GM18505 (cell line): ENCODE measurements around the gene POP4.
A peak's percentile ranks its signal among the peaks of the same experiment; 100 is the strongest.
"Not testable (repeated sequence)": the region's sequence is repeated elsewhere in the genome, so short reads cannot be mapped to it uniquely, and the experiment has no call there.

ENCODE experiments used
- ATAC-seq: cut with Tn5 transposase; IDR thresholded peaks from one replicate; pipeline ENCODE4 v1.9.1; 2021; ENCODE audit not compliant: unreplicated experiment
- POLR2A ChIP-seq: IDR thresholded peaks from 4 replicates; pipeline ENCODE4 v1.6.1; 2011; ENCODE audit warnings: borderline replicate concordance; ENCODE audit not compliant: insufficient read depth, insufficient read length; ENCODE audit errors: extremely low read depth

Gene POP4

DNA sequence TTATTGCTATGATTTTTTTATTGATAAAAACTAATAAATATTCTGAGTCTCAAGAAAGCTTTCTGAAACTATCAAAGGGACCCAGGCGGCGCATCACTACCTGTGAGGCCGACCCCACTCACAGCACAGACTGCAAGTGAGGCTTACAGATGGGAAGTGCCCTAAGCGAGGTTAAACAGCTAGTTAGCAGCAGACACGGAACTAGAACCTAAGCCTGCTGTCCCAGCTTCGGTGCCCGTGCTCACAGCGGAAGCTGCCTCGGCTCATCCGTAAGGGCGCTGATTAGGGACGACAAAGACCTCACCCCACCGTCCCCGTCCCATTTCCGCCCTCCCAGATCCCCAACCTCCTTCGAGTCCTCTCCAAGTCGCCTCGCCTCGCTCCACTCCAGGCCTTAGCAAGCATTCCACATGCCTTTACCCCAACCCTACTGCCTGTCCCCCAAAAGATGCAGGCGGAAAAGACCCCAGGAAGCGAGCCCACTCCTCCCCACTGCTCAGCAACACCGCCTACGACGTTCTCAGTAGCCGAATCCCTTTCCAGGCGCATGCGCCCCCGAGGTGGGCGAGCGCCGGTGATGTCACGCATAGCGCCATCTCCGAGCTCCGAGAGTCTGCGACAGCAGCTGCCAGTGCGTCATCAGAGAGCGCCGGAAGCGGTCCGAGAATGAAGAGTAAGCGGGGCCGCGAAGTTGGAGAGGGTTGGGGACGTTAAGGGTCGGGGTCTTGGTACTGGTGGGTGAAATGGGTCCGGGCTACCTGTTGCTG is at the start of gene POP4:
Gene POP4 (plus strand): TSS at position 631 of the 767 bp plus-strand sequence. CDS start 36 bp downstream, at position 667.
- peak; percentile 69 for ATAC-seq

DNA sequence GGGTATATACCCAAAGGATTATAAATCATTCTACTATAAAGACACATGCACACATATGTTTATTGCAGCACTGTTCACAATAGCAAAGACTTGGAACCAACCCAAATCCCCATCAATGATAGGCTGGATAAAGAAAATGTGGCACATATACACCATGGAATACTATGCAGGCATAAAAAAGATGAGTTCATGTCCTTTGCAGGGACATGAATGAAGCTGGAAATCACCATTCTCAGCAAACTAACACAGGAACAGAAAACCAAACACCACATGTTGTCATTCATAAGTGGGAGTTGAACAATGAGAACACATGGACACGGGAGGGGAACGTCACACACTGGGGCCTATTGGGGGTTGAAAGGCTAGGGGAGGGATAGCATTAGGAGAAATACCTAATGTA is 47.0 kb upstream of the POP4 start:
- ATAC-seq: not testable (repeated sequence)

More for the DNA sequence above, at the start of gene POP4:
- TF ChIP-seq POLR2A: peak; percentile 98

DNA sequence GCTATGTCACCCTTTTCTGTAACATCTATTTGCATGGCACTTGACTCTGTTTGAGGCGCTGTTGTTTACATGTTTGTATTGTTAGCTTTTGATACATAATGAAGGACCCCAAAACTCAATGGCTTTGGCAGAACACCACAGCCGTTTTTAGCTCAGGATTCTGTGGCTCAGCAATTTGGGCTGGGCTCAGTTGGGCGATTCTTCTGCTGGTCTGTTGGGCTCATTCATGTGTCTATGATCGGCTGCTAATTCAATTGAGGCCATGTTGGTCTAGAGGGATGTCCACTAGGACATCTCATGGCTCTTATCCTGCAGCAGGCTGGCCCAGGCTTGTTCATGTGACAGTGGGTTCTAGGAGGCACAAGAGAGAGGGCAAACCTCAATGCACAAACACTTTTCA is 46.3 kb upstream of the POP4 start:
- no peak for ATAC-seq
- no peak for TF ChIP-seq POLR2A

- TF ChIP-seq POLR2A: no peak
- ATAC-seq: no peak
Measured at GRCh38 chr19:29560313-29561075, 45.6 kb upstream of the POP4 start.

GRCh38 chr19:29561601-29562000 is 44.5 kb upstream of the POP4 start:
- TF ChIP-seq POLR2A: no peak
- no peak for ATAC-seq

DNA sequence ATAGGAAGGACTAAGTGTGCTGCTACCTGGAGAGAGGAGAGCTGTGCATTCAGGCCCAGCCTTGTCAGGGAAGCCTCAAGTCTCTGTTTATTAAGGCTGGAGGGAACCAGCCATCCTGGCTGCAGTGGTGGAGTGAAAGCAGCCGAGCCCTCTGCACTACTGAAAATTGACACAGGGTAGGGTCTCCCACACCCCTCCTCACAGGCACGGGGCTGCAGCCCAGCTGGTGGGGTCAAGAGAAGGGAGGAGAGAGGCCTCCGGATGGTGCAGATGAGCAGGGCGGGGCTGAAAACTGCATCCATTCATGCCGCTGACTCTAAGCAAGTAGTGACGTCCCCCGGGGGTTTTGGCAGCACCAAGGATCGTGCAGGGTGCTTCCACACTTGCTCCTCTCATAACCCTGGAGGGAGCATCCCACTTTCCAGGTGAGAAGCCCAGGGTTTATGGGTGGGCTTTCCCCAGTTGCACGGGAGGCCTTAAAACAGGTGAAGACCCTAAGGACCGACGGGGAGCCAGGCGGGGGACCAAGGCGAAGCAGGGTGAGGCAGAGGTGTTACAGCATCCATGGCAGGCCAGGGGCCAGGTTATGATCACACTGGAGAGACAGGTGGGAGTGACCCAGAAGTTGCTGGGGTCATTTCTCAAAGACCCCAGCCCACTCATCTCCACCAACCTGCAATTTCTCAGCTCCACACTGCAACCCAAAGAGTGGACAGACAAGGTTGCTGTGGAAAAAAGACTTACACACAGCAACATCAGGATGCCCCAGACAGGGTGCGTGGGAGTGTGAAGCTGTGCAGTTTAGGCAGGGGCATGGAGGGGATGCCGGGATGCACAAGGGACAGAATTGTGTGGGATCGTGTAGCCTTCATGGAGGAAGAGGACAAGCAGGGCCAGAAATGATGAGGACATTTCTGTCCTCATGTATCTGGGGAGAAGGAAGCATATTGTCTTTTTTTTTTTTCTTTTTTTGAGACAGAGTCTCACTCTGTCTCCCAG is 43.5 kb upstream of the POP4 start:
- ATAC-seq: no peak
- TF ChIP-seq POLR2A: no peak

DNA sequence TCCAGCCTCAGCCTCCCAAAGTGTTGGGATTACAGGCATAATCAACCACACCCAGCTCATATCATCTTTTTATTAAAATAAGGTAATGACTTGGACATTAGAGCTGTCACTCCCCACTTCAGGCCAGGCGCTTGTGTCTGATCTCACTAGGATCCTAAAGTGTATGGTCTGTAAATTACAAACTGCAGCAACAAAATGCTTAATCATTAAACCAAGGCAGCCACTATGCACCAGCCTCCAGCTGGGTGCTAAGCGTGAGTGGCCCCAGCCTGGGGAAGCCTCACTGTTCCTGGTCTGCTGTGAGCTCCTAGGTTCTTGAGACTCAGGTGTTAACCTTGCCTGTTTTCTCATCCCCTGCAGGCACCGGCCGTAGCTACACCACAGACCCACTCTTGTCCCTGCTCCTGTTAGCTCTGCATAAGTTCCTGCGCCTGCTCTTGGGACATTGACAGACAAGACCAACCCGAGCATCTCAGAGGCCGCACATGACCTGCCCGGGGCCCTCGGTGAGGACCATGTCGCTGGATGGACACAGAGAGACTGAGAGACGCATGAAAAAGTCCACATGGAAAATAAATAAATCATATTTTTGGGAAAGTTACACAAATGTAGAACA is 42.5 kb upstream of the POP4 start:
- no peak for TF ChIP-seq POLR2A
- no peak for ATAC-seq

DNA sequence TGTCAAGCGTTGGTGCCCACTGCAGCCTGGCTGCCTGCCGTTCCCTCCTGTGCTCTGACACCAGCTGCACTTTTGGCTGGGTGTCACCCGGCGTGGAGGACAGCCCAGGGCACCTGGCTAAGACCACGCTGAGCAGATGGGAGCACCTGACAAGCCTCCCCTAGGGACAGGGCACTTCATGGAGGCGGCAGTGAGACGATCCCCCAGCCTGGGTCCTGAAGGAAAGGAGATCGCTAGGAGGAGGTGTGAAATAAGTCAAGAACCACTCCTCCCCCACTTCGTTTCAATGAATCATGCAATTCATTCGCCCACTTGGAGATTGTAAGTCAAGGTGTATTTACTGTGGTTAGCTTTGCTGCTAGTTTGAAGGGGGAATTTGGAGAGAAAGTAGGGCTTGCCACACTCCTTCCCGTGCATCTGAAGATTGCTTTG is 41.5 kb upstream of the POP4 start:
- no peak for ATAC-seq
- no peak for TF ChIP-seq POLR2A

GRCh38 chr19:29565171-29565570 is 40.9 kb upstream of the POP4 start:
- no peak for ATAC-seq
- no peak for TF ChIP-seq POLR2A

GRCh38 chr19:29566496-29567054 is 39.5 kb upstream of the POP4 start:
- ATAC-seq: no peak
- TF ChIP-seq POLR2A: no peak

DNA sequence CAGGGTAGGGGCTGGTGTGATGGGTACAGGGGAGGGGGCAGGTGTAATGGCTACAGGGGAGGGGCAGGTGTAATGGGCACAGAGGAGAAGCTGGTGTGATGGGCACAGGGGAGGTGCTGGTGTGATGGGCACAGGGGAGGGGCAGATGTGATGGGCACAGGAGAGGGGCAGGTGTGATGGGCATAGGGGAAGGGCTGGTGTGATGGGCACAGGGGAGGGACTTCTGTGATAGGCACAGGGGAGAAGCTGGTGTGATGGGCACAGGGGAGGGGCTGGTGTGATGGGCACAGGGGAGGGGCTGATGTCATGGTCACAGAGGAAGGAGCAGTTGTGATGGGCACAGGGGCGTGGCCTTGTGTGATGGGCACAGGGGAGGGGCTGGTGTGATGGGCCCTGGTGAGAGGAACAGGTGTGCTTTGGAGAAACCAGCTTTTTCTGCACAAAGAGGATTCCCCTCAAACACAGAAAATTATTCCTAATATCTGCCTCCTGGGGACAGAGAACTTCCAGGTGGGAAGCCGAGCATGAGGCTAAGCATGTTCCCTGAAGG is 38.6 kb upstream of the POP4 start:
- no peak for TF ChIP-seq POLR2A
- ATAC-seq: no peak
